GM12878 (cell line): ENCODE results near the gene ERN1.

ENCODE experiments used
- RELA ChIP-seq: fragments of 450-650 bp; IDR thresholded peaks from 2 replicates; pipeline ENCODE4 v1.8.0; 2014; ENCODE audit warnings: borderline replicate concordance; ENCODE audit not compliant: partially characterized antibody
- TF ChIP-seq, protein P1 (sequence below): IDR thresholded peaks from 2 replicates; pipeline ENCODE4 v1.6.1; 2012; ENCODE audit warnings: low read depth, low read length, improper control_type of control experiment

DNA sequence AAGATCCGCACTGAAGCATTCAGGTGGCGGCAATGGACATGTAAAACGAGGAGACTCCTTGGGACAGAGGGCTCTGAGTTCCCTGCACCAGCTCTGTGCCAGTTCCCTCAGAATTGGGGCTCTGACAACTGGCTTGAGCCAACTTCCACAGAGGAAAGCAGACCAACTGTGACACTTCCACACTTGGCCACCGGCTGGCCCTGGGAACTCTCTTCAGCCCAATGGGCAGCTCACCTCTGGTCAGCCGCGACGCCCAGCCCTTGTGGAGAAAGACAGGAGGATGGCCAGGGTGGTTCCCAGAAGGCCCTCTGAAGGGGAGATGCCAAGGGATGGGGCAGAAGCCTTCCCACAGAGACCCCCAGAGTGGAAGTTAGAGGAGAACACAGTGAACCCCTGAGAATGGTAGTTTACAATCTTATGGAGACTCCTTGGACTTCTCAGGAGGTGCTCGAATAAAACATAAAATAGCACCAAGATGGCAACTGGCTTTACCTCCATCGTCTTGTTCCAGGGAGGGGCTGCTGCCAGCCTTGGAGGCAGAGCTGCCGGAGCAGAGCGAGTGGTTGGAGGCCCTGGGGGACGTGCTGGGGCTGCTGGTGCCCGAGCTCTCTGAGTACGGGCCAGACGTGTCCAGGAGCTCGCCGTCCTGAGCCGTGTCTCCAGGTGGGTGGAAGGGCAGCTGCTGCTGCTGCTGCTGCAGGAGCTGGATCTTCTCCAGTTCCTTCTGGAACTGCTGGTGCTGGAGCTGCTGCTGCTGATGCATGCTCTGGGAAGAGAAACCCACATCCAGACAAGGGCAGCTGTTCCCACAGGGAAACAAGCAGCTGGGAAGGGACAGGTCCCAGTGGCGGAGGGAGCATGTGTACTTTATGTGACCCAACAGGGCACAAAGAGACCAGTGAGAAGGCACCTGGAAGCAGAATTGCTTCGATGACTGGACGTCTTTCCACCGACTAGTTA, 74.5 kb downstream of the ERN1 start:
- TF ChIP-seq, protein P1, sequence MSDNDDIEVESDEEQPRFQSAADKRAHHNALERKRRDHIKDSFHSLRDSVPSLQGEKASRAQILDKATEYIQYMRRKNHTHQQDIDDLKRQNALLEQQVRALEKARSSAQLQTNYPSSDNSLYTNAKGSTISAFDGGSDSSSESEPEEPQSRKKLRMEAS, result no peak
- TF ChIP-seq RELA, result no peak
